PFSK-1 (cell line): ENCODE results near the gene RPS3.

Experiments
- FOXP2 ChIP-seq: optimal IDR thresholded peaks from 2 replicates; pipeline ENCODE3; 2011; ENCODE audit warnings: borderline replicate concordance, control low read depth, inconsistent platforms; ENCODE audit not compliant: insufficient read depth; ENCODE audit errors: extremely low read length, extremely low read depth
- POLR2AphosphoS5 ChIP-seq: IDR thresholded peaks from 2 replicates; pipeline ENCODE4 v1.6.1; 2012; ENCODE audit warnings: low read depth, mild to moderate bottlenecking, control low read depth, low read length, moderate library complexity
- SIN3A ChIP-seq: IDR thresholded peaks from 2 replicates; pipeline ENCODE4 v1.6.1; 2012; ENCODE audit warnings: mild to moderate bottlenecking, low read length, moderate library complexity, borderline replicate concordance; ENCODE audit not compliant: insufficient read depth
- TAF1 ChIP-seq: IDR thresholded peaks from 2 replicates; pipeline ENCODE4 v1.6.1; 2012; ENCODE audit warnings: low read length, control low read depth, borderline replicate concordance; ENCODE audit not compliant: insufficient read depth

GRCh38 chr11:75441804-75442132, 42.5 kb downstream of the RPS3 start:
- TF ChIP-seq POLR2AphosphoS5 (no peak), SIN3A (no peak), FOXP2 (no peak), TAF1 (no peak)
